K562 (cell line): ENCODE data around the gene ING5. TPM values are rescaled to one million over a fixed set of nuclear protein-coding genes. Genes with fewer than 3 reads are reported as not detected.

ENCODE experiments used
- ATAC-seq: fragments of 200-7000 bp; cut with Tn5 transposase; 3 replicates; pipeline ENCODE4 v1.9.1; 2020; ENCODE audit warnings: moderate library complexity
- BruUV-seq: library from RNA; stranded (reverse); fragments of 400-500 nt; replicated peaks from 2 replicates; lab custom pipeline; 2021; lab: Mats Ljungman, UMichigan
- CTCF ChIA-PET: fragments of 300-600 bp; formaldehyde crosslinking; extraction: SDS; loops from one replicate; lab custom pipeline; 2021; ENCODE audit warnings: low intra/inter-chr PET ratio; lab: Yijun Ruan, JAX
- POLR2A ChIA-PET: fragments of 300-600, 350-650 bp; sonication (Branson Sonifier 250); formaldehyde crosslinking; extraction: SDS; loops from one replicate; lab custom pipeline; 2021; ENCODE audit warnings: antibody characterized with exemption, inconsistent platforms; lab: Yijun Ruan, JAX
- DNase-seq, 4 experiments: peaks; one replicate each; pipeline versions ENCODE4 v3.0.0 to v3.0.0-alpha.2; 2011 to 2018; ENCODE audit warnings: low spot score in 3 of 4, mixed read lengths in 3 of 4; ENCODE audit errors: extremely low read depth in 1 of 4
- FAIRE-seq: peaks from 2 replicates; lab custom pipeline; 2011; peaks lifted over from hg19 to GRCh38; lab: Jason Lieb, UNC
- H2AFZ ChIP-seq: 2 replicates; pipeline ENCODE4 v1.6.0; 2011; ENCODE audit warnings: low read depth, low read length, control low read depth, inconsistent platforms
- H3K27ac ChIP-seq: fragments of 200-600 bp; 3 replicates; pipeline ENCODE4 v1.8.0; 2011; ENCODE audit warnings: low read depth, mild to moderate bottlenecking, control low read depth, inconsistent platforms, low read length, moderate library complexity, mixed read lengths; ENCODE audit errors: extremely low read depth
- H3K27me3 ChIP-seq, 2 experiments: fragments of 300-600 bp in 1 of 2; 2 replicates in 1 of 2; 3 replicates in 1 of 2; pipeline versions ENCODE4 v1.6.0 to v1.8.0; 2011; ENCODE audit warnings: inconsistent platforms in 2 of 2, low read length in 2 of 2, mild to moderate bottlenecking in 1 of 2, mixed read lengths in 1 of 2, moderate library complexity in 1 of 2; ENCODE audit not compliant: control insufficient read depth in 2 of 2, insufficient read depth in 2 of 2
- H3K36me3 ChIP-seq: fragments of 300-600 bp; 3 replicates; pipeline ENCODE4 v1.8.0; 2011; ENCODE audit warnings: mild to moderate bottlenecking, low read length, inconsistent platforms; ENCODE audit not compliant: control insufficient read depth, insufficient read depth
- H3K4me1 ChIP-seq, 2 experiments: fragments of 200-600 bp in 1 of 2; replicated peaks in 1 of 2; 2 replicates in 1 of 2; 3 replicates in 1 of 2; pipeline versions ENCODE4 v1.5.1 to v1.8.0; 2011; ENCODE audit warnings: inconsistent platforms in 2 of 2, low read length in 2 of 2, mild to moderate bottlenecking in 1 of 2, mixed read lengths in 1 of 2, moderate library complexity in 1 of 2; ENCODE audit not compliant: control insufficient read depth in 2 of 2, insufficient read depth in 2 of 2
- H3K4me2 ChIP-seq: 2 replicates; pipeline ENCODE4 v1.6.1; 2011; ENCODE audit warnings: low read length, control low read depth, inconsistent platforms, mixed read lengths; ENCODE audit not compliant: insufficient read depth
- H3K4me3 ChIP-seq: fragments of 200-600 bp; sonication (generic), shearing (Covaris generic); 2 replicates; pipeline ENCODE4 v1.5.1; 2016; ENCODE audit warnings: control low read depth, inconsistent platforms
- H3K79me2 ChIP-seq: fragments of 200-600 bp; 3 replicates; pipeline ENCODE4 v1.8.0; 2011; ENCODE audit warnings: low read length, inconsistent platforms; ENCODE audit not compliant: control insufficient read depth, insufficient read depth
- H3K9ac ChIP-seq, 2 experiments: 2 replicates each; pipeline versions ENCODE4 v1.6.0 to v1.6.1; 2011; ENCODE audit warnings: low read depth in 2 of 2, low read length in 2 of 2, control low read depth in 1 of 2, inconsistent platforms in 1 of 2, mild to moderate bottlenecking in 1 of 2, mixed read lengths in 1 of 2; ENCODE audit not compliant: insufficient read depth in 1 of 2
- H3K9me1 ChIP-seq: one replicate; pipeline ENCODE4 v1.6.0; 2011; ENCODE audit warnings: inconsistent platforms, mild to moderate bottlenecking, low read length, moderate library complexity; ENCODE audit not compliant: control insufficient read depth, insufficient read depth
- H3K9me3 ChIP-seq: replicated peaks from 2 replicates; pipeline ENCODE4 v1.5.1; 2011; ENCODE audit warnings: low read depth, low read length, inconsistent platforms; ENCODE audit not compliant: control insufficient read depth, insufficient read depth
- H4K20me1 ChIP-seq: replicated peaks from 2 replicates; pipeline ENCODE4 v1.6.1; 2011; ENCODE audit warnings: low read length, inconsistent platforms, mixed read lengths; ENCODE audit not compliant: control insufficient read depth, insufficient read depth
- CHD7 ChIP-seq: fragments of 200-600 bp; sonication (generic); IDR thresholded peaks from one replicate; pipeline ENCODE4 v1.6.1; 2012; ENCODE audit warnings: mild to moderate bottlenecking, low read depth, low read length, inconsistent platforms
- CLOCK ChIP-seq: fragments of 250-450 bp; sonication (Bioruptor Pico); IDR thresholded peaks from 2 replicates; pipeline ENCODE4 v1.4.0; 2020; ENCODE audit warnings: mild to moderate bottlenecking, moderate library complexity, borderline replicate concordance
- FOXK2 ChIP-seq, 2 experiments: fragments of 450-650 bp; IDR thresholded peaks in 1 of 2; conservative IDR thresholded peaks in 1 of 2; 2 replicates each; pipeline ENCODE4 v1.6.1; 2016; ENCODE audit warnings: low read depth in 2 of 2, mild to moderate bottlenecking in 1 of 2
- RB1 ChIP-seq: fragments of 450-650 bp; IDR thresholded peaks from 2 replicates; pipeline ENCODE4 v1.6.1; 2017; ENCODE audit warnings: low read depth, mild to moderate bottlenecking
- RHOXF2B ChIP-seq: fragments of 250-450 bp; sonication (Bioruptor Pico); conservative IDR thresholded peaks from 2 replicates; pipeline ENCODE4 v1.5.1; 2021
- TAL1 ChIP-seq: fragments of 450-650 bp; IDR thresholded peaks from 2 replicates; pipeline ENCODE4 v1.6.1; 2016; ENCODE audit warnings: mild to moderate bottlenecking
- ZBTB17 ChIP-seq: fragments of 450-650 bp; formaldehyde crosslinking; IDR thresholded peaks from 2 replicates; pipeline ENCODE4 v1.4.0; 2020; ENCODE audit warnings: mild to moderate bottlenecking
- ZSCAN32 ChIP-seq: fragments of 450-650 bp; formaldehyde crosslinking; IDR thresholded peaks from 2 replicates; pipeline ENCODE4 v1.4.0; 2020; ENCODE audit warnings: mild to moderate bottlenecking, moderate library complexity
- WGBS: fragments of 100-300 bp; shearing (Covaris generic); methylation state at CpG from one replicate; pipeline ENCODE4 v1.1.6; 2016; ENCODE audit warnings: low coverage, mixed read lengths; ENCODE audit not compliant: insufficient coverage; ENCODE audit errors: missing lambda C conversion rate; 5-methylcytosine and 5-hydroxymethylcytosine counted together
- in situ Hi-C: fragments of 300-500 bp; cut with MboI; formaldehyde crosslinking; loops from 4 replicates; pipeline ENCODE4 v1.15.0; 2018; ENCODE audit warnings: inconsistent platforms, mixed read lengths
- intact Hi-C: fragments of 100-400 bp; cut with micrococcal nuclease; formaldehyde crosslinking; loops from 2 replicates; pipeline ENCODE4 v1.14.2; 2022
- polyA plus RNA-seq, 8 experiments: library from polyadenylated mRNA; depleted of rRNA in 4 of 8; stranded (reverse) in 5 of 8; unstranded in 3 of 8; fragments of >200 nt; fragmentation: Nextera tagmentation in 2 of 8; fragmentation: Illumina TruSeq in 1 of 8; extraction: Ambion mirVana in 2 of 8; extraction: Trizol in 1 of 8; gene quantifications; 2 replicates each; pipeline versions ENCODE4 v1.2.1 to v1.2.3, GENCODE V29; 2011 to 2014; ENCODE audit warnings: inconsistent platforms in 1 of 8, missing spikeins in 1 of 8
- total RNA-seq, 7 experiments: library from RNA; depleted of rRNA in 6 of 7; stranded (reverse); fragments of >200 nt in 6 of 7; fragmentation: Illumina TruSeq in 2 of 7; extraction: Trizol in 2 of 7; gene quantifications; 2 replicates each; pipeline versions ENCODE4 v1.2.1 to v1.2.3, GENCODE V29; 2011 to 2021; ENCODE audit warnings: low replicate concordance in 1 of 7

Gene ING5
- total and polyA plus RNA-seq, 9 of the 15 experiments (the other 6 are each of a cell fraction or from before 2014, with no cell fraction given), result 10.4 to 53.3 (median 27.9) TPM

- H4K20me1 ChIP-seq, result 0 out of 2 replicates have a peak, but pooled peaks cover 3% of the 10 kb centered on the region
- H3K9ac ChIP-seq, result peak overlapping the region in 1 of 2 experiments; percentile 9; a peak in 1 of 4 replicates
- CTCF ChIA-PET, result no interaction called here
- intact Hi-C loops (loop anchor here (5.0 kb wide), 2 partner anchors 43 to 152 kb away; partner anchors contain the start of gene DTYMK), in situ Hi-C loops (no loop called here)
- no peaks in the 10 kb centered on the region for H3K27me3 ChIP-seq
- FAIRE-seq, result peak; percentile 83
- H3K9me1 ChIP-seq, result no peaks in the 10 kb centered on the region
- no peaks in the 10 kb centered on the region for H3K36me3 ChIP-seq
- no peak for ATAC-seq
- H3K4me1 ChIP-seq, result peaks cover 4 to 36% of the 10 kb centered on the region in 2 experiments; a peak in 3 of 5 replicates
- 25% methylated on average over 11 of the region's 12 CpGs for WGBS
- no peaks in the 10 kb centered on the region for H3K9me3 ChIP-seq
- peak in 3 of 4 experiments; percentile 9 to 64 (median 24) for DNase-seq
- H2AFZ ChIP-seq, result no peak overlapping the region
- H3K4me3 ChIP-seq, result no peak overlapping the region
- H3K27ac ChIP-seq, result no peak overlapping the region
- no TSS peak for BruUV-seq
- no peak overlapping the region for H3K4me2 ChIP-seq
- POLR2A ChIA-PET, result interaction anchor here (0.7 kb wide), 1 partner anchor 8 kb away, joined by 3 read pairs; no protein-coding TSS in a partner anchor
- peaks cover 13% of the 10 kb centered on the region for H3K79me2 ChIP-seq
- no peak for TF ChIP-seq CHD7
- no peak for TF ChIP-seq CLOCK (CRISPR knock-in tag)
- no peak for TF ChIP-seq FOXK2 (conservative IDR thresholded peaks at IDR 0.05 in 1 of 2, IDR thresholded peaks at IDR 0.05 in 1 of 2; ENCODE audit: low read depth in 2 of 2)
- no peak for TF ChIP-seq RHOXF2B (CRISPR knock-in tag)
- TF ChIP-seq RB1, result no peak
- TF ChIP-seq ZSCAN32 (CRISPR knock-in tag), result no peak
- TF ChIP-seq ZBTB17, result no peak
- peak; percentile 44 for TF ChIP-seq TAL1
Observed at GRCh38 chr2:241730671-241731293, 28.9 kb downstream of the ING5 start.
